GM19372 (cell line): ENCODE results near the gene RHO.

Experiments
- ATAC-seq: cut with Tn5 transposase; IDR thresholded peaks from one replicate; pipeline ENCODE4 v1.9.1; 2021; ENCODE audit warnings: mild to moderate bottlenecking, low read depth, moderate library complexity; ENCODE audit not compliant: unreplicated experiment

RHO gene

GRCh38 chr3:129574206-129574605 is 45.8 kb downstream of the RHO start:
- no peak for ATAC-seq

- ATAC-seq: no peak
Measured at GRCh38 chr3:129575233-129575996, 47.0 kb downstream of the RHO start.

GRCh38 chr3:129575997-129576384 is 47.6 kb downstream of the RHO start:
- no peak for ATAC-seq

GRCh38 chr3:129576514-129577352 is 48.3 kb downstream of the RHO start:
- peak; percentile 44 for ATAC-seq

- no peak for ATAC-seq
Measured at GRCh38 chr3:129577366-129577765, 48.9 kb downstream of the RHO start.

- peak; percentile 71 for ATAC-seq
Measured at GRCh38 chr3:129577925-129578786, 49.7 kb downstream of the RHO start.

GRCh38 chr3:129579991-129580390 is 51.6 kb downstream of the RHO start:
- ATAC-seq: no peak

- ATAC-seq: no peak
Measured at GRCh38 chr3:129581623-129582022, 53.2 kb downstream of the RHO start.

GRCh38 chr3:129582799-129583198 is 54.4 kb downstream of the RHO start:
- ATAC-seq: no peak

GRCh38 chr3:129583289-129583688 is 54.9 kb downstream of the RHO start:
- no peak for ATAC-seq

GRCh38 chr3:129584631-129585030 is 56.2 kb downstream of the RHO start:
- no peak for ATAC-seq
